SK-N-SH treated with all-trans-retinoic acid at 6 μM for 48 hours (cell line): ENCODE results near the gene OR5K3.

Experiments used
- ATAC-seq: fragments of 200-7000 bp; cut with Tn5 transposase; 3 replicates; pipeline ENCODE4 v1.9.1; 2020; ENCODE audit warnings: mild to moderate bottlenecking, moderate library complexity
- ARNTL ChIP-seq: fragments of 450-650 bp; formaldehyde crosslinking; IDR thresholded peaks from 2 replicates; pipeline ENCODE4 v1.5.0; 2020; ENCODE audit warnings: low read depth, mild to moderate bottlenecking, moderate library complexity, borderline replicate concordance
- BACH2 ChIP-seq: fragments of 250-450 bp; sonication (Bioruptor Pico); IDR thresholded peaks from 2 replicates; pipeline ENCODE4 v1.9.0; 2021; ENCODE audit warnings: mild to moderate bottlenecking, borderline replicate concordance
- CSDC2 ChIP-seq: fragments of 250-450 bp; sonication (Bioruptor Pico); IDR thresholded peaks from 2 replicates; pipeline ENCODE4 v1.5.0; 2020; ENCODE audit warnings: mild to moderate bottlenecking, moderate library complexity
- ESRRG ChIP-seq: fragments of 250-450 bp; sonication (Bioruptor Pico); IDR thresholded peaks from 2 replicates; pipeline ENCODE4 v1.6.1; 2021; ENCODE audit warnings: mild to moderate bottlenecking
- GLIS3 ChIP-seq: fragments of 250-450 bp; sonication (Bioruptor Pico); IDR thresholded peaks from 2 replicates; pipeline ENCODE4 v1.5.0; 2020; ENCODE audit warnings: mild to moderate bottlenecking, moderate library complexity
- ISL1 ChIP-seq: fragments of 250-450 bp; sonication (Bioruptor Pico); IDR thresholded peaks from 2 replicates; pipeline ENCODE4 v2.1.2; 2022; ENCODE audit warnings: mild to moderate bottlenecking, moderate library complexity
- OSR1 ChIP-seq: fragments of 250-450 bp; sonication (Bioruptor Pico); IDR thresholded peaks from 2 replicates; pipeline ENCODE4 v1.8.0; 2022; ENCODE audit warnings: moderate library complexity, mild to moderate bottlenecking, inconsistent platforms
- PPARA ChIP-seq: fragments of 250-450 bp; sonication (Bioruptor Pico); IDR thresholded peaks from 2 replicates; pipeline ENCODE4 v1.5.0; 2020; ENCODE audit warnings: mild to moderate bottlenecking, borderline replicate concordance
- RARB ChIP-seq: fragments of 250-450 bp; sonication (Bioruptor Pico); IDR thresholded peaks from 2 replicates; pipeline ENCODE4 v1.8.0; 2021; ENCODE audit warnings: mild to moderate bottlenecking, moderate library complexity
- TCF4 ChIP-seq: fragments of 250-450 bp; sonication (Bioruptor Pico); IDR thresholded peaks from 2 replicates; pipeline ENCODE4 v1.8.0; 2021; ENCODE audit warnings: mild to moderate bottlenecking, moderate library complexity, borderline replicate concordance
- TOX ChIP-seq: fragments of 250-450 bp; sonication (Bioruptor Pico); IDR thresholded peaks from 2 replicates; pipeline ENCODE4 v1.8.0; 2021; ENCODE audit warnings: mild to moderate bottlenecking, moderate library complexity, borderline replicate concordance
- ZC3H10 ChIP-seq: fragments of 250-450 bp; sonication (Bioruptor Pico); IDR thresholded peaks from 2 replicates; pipeline ENCODE4 v1.5.1; 2021; ENCODE audit warnings: mild to moderate bottlenecking, moderate library complexity
- ZFP3 ChIP-seq: fragments of 250-450 bp; sonication (Bioruptor Pico); IDR thresholded peaks from 2 replicates; pipeline ENCODE4 v1.5.0; 2020; ENCODE audit warnings: mild to moderate bottlenecking, moderate library complexity
- ZFP30 ChIP-seq: fragments of 450-650 bp; formaldehyde crosslinking; IDR thresholded peaks from 2 replicates; pipeline ENCODE4 v1.5.0; 2022; ENCODE audit warnings: mild to moderate bottlenecking, moderate library complexity
- ZNF565 ChIP-seq: fragments of 450-650 bp; formaldehyde crosslinking; conservative IDR thresholded peaks from 2 replicates; pipeline ENCODE4 v1.5.0; 2020; ENCODE audit warnings: low read depth, mild to moderate bottlenecking, moderate library complexity
- ZNF70 ChIP-seq: fragments of 450-650 bp; formaldehyde crosslinking; IDR thresholded peaks from 2 replicates; pipeline ENCODE4 v1.5.0; 2020; ENCODE audit warnings: mild to moderate bottlenecking, moderate library complexity
- TF ChIP-seq, protein P1 (sequence below): fragments of 250-450 bp; sonication (Bioruptor Pico); IDR thresholded peaks from 2 replicates; pipeline ENCODE4 v1.8.0; 2021; ENCODE audit warnings: low read depth, mild to moderate bottlenecking, moderate library complexity, borderline replicate concordance
- TF ChIP-seq, protein P2 (sequence below): fragments of 250-450 bp; sonication (Bioruptor Pico); IDR thresholded peaks from 2 replicates; pipeline ENCODE4 v1.5.1; 2020; ENCODE audit warnings: low read depth, mild to moderate bottlenecking, moderate library complexity
- TF ChIP-seq, protein P3 (sequence below): fragments of 250-450 bp; sonication (Bioruptor Pico); IDR thresholded peaks from 2 replicates; pipeline ENCODE4 v1.5.1; 2021; ENCODE audit warnings: mild to moderate bottlenecking, moderate library complexity

OR5K3 gene

DNA sequence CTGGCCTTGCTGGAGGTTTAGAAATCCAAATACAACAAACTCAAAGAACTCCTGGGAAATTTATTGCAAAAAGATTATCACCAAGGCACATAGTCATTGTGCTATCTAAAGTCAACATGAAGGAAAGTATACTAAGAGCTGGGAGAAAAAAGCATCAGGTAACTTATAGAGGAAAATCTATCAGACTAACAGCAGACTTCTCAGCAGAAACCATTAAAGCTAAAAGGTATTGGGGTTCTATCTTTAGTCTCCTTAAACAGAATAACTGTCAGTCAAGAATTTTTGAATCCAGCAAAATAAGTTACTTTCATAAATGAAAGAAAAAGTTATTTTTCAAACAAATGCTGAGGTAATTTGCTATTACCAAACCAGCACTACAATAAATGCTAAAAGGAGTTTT is 8.0 kb downstream of the OR5K3 start (continued):
- TF ChIP-seq, protein P1, sequence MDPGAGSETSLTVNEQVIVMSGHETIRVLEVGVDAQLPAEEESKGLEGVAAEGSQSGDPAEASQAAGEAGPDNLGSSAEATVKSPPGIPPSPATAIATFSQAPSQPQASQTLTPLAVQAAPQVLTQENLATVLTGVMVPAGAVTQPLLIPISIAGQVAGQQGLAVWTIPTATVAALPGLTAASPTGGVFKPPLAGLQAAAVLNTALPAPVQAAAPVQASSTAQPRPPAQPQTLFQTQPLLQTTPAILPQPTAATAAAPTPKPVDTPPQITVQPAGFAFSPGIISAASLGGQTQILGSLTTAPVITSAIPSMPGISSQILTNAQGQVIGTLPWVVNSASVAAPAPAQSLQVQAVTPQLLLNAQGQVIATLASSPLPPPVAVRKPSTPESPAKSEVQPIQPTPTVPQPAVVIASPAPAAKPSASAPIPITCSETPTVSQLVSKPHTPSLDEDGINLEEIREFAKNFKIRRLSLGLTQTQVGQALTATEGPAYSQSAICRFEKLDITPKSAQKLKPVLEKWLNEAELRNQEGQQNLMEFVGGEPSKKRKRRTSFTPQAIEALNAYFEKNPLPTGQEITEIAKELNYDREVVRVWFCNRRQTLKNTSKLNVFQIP = no peak
- no peak for TF ChIP-seq TOX (CRISPR knock-in tag)
- TF ChIP-seq OSR1 (CRISPR knock-in tag) = no peak
- TF ChIP-seq CSDC2 (CRISPR knock-in tag) = no peak
- no peak for TF ChIP-seq ZFP3 (CRISPR knock-in tag)

DNA sequence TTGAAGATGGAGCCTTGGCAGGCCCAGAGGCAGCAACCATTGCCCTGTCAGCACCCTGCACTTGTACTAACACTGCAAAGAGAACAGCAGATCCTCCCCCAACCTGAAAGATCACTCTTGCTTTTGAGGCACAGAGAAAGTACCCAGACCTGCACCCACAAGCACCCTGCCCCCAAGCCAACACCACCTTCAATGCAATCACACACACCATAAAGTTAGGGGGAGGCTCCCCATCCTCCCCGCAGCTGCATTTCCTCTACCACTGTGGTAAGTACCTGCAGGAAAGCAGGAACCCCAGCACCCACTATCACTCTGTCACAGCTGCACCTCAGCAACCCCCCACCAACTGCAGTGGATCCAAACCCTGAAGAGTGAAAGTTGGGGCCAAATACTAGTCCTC is 12.0 kb downstream of the OR5K3 start:
- ATAC-seq = no peak
- no peak for TF ChIP-seq ARNTL (CRISPR knock-in tag)
- TF ChIP-seq, protein P2, sequence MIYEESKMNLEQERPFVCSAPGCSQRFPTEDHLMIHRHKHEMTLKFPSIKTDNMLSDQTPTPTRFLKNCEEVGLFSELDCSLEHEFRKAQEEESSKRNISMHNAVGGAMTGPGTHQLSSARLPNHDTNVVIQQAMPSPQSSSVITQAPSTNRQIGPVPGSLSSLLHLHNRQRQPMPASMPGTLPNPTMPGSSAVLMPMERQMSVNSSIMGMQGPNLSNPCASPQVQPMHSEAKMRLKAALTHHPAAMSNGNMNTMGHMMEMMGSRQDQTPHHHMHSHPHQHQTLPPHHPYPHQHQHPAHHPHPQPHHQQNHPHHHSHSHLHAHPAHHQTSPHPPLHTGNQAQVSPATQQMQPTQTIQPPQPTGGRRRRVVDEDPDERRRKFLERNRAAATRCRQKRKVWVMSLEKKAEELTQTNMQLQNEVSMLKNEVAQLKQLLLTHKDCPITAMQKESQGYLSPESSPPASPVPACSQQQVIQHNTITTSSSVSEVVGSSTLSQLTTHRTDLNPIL (CRISPR knock-in tag) = no peak
- TF ChIP-seq ZNF565 (CRISPR knock-in tag) = no peak
- TF ChIP-seq PPARA (CRISPR knock-in tag) = no peak
- TF ChIP-seq TOX (CRISPR knock-in tag) = no peak
- TF ChIP-seq BACH2 (CRISPR knock-in tag) = no peak
- TF ChIP-seq ZFP3 (CRISPR knock-in tag) = no peak
- TF ChIP-seq GLIS3 (CRISPR knock-in tag) = no peak
- no peak for TF ChIP-seq ZC3H10 (CRISPR knock-in tag)
- no peak for TF ChIP-seq ESRRG (CRISPR knock-in tag)
- TF ChIP-seq CSDC2 (CRISPR knock-in tag) = no peak
- TF ChIP-seq, protein P3, sequence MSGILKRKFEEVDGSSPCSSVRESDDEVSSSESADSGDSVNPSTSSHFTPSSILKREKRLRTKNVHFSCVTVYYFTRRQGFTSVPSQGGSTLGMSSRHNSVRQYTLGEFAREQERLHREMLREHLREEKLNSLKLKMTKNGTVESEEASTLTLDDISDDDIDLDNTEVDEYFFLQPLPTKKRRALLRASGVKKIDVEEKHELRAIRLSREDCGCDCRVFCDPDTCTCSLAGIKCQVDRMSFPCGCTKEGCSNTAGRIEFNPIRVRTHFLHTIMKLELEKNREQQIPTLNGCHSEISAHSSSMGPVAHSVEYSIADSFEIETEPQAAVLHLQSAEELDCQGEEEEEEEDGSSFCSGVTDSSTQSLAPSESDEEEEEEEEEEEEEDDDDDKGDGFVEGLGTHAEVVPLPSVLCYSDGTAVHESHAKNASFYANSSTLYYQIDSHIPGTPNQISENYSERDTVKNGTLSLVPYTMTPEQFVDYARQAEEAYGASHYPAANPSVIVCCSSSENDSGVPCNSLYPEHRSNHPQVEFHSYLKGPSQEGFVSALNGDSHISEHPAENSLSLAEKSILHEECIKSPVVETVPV (CRISPR knock-in tag) = no peak
- no peak for TF ChIP-seq OSR1 (CRISPR knock-in tag)
- no peak for TF ChIP-seq RARB (CRISPR knock-in tag)
- TF ChIP-seq, protein P1 = no peak

- no peak for ATAC-seq
- TF ChIP-seq ZNF70 (CRISPR knock-in tag) (no peak), OSR1 (CRISPR knock-in tag) (no peak), TCF4 (CRISPR knock-in tag) (no peak), RARB (CRISPR knock-in tag) (no peak), BACH2 (CRISPR knock-in tag) (no peak), ZC3H10 (CRISPR knock-in tag) (no peak), TOX (CRISPR knock-in tag) (no peak), ISL1 (CRISPR knock-in tag) (no peak), ZFP30 (CRISPR knock-in tag) (no peak), ARNTL (CRISPR knock-in tag) (no peak), PPARA (CRISPR knock-in tag) (no peak)
- TF ChIP-seq, protein P2 (CRISPR knock-in tag) = no peak
- TF ChIP-seq, protein P3 (CRISPR knock-in tag) = no peak
Measured at GRCh38 chr3:98404010-98404409, 13.5 kb downstream of the OR5K3 start.
